Ovary (tissue), 9 donors: ENCODE measurements around the gene TRAF2. TPM values are rescaled to one million over a fixed set of nuclear protein-coding genes. Genes with fewer than 3 reads are reported as not detected.
A peak's percentile ranks its signal among the peaks of the same experiment; 100 is the strongest.
"Not testable (repeated sequence)": the region's sequence is repeated elsewhere in the genome, so short reads cannot be mapped to it uniquely, and the experiment has no call there.

Experiments
- DNase-seq, 5 donors: peaks; one replicate each; pipeline ENCODE4 v3.0.0-alpha.2; 2019 to 2020
- H3K27ac ChIP-seq, 2 donors: fragments of 200-600 bp; one replicate each; pipeline versions ENCODE4 v1.5.1 to v1.8.0; 2019 to 2022
- H3K27me3 ChIP-seq: fragments of 200-600 bp; one replicate; pipeline ENCODE4 v1.8.0; 2022
- H3K36me3 ChIP-seq: fragments of 200-600 bp; sonication (generic); one replicate; pipeline ENCODE4 v1.5.1; 2019
- H3K4me1 ChIP-seq: one replicate; pipeline ENCODE4 v1.8.1; 2013; ENCODE audit warnings: mild to moderate bottlenecking, moderate library complexity; ENCODE audit not compliant: insufficient read depth
- H3K4me3 ChIP-seq: fragments of 200-600 bp; sonication (generic); one replicate; pipeline ENCODE4 v1.5.1; 2017
- H3K9me3 ChIP-seq, 2 donors: fragments of 200-600 bp in 1 of 2; sonication (generic) in 1 of 2; one replicate each; pipeline versions ENCODE4 v1.5.1 to v1.8.1; 2013 to 2019; ENCODE audit warnings: mild to moderate bottlenecking in 1 of 2, moderate library complexity in 1 of 2
- EP300 ChIP-seq: sonication (generic); formaldehyde crosslinking; IDR thresholded peaks from one replicate; pipeline ENCODE4 v1.6.1; 2017; ENCODE audit warnings: antibody characterized with exemption
- POLR2A ChIP-seq: fragments of 450-650 bp; IDR thresholded peaks from one replicate; pipeline ENCODE4 v1.6.1; 2017; ENCODE audit warnings: antibody characterized with exemption, mild to moderate bottlenecking, moderate library complexity
- WGBS, 3 donors: extraction: QIAGEN DNeasy Blood & Tissue Kit in 1 of 3; methylation state at CpG; one replicate each; pipeline versions ENCODE4 v1.1.5 to v1.1.7; 2013 to 2017; 5-methylcytosine and 5-hydroxymethylcytosine counted together
- intact Hi-C, 4 donors: fragments of 100-400 bp; cut with DNase I; formaldehyde crosslinking; loops; one replicate each; pipeline versions ENCODE4 v1.11.0 to v1.15.1; 2022 to 2023
- polyA plus RNA-seq, 2 donors: library from polyadenylated mRNA; stranded (reverse); fragments of 200-250 nt in 1 of 2; fragments of 350-450 nt in 1 of 2; fragmentation: Illumina TruSeq in 1 of 2; extraction: RNeasy Lipid Tissue Mini Kit (QIAGEN cat#74804) in 1 of 2; gene quantifications; one replicate each; pipeline ENCODE4 v1.2.3, GENCODE V29; 2013 to 2014
- total RNA-seq, 7 donors: library from RNA; depleted of rRNA in 2 of 7; stranded (reverse); fragments of >200 nt in 2 of 7; fragmentation: NEBNext Ultra II Directional in 3 of 7; extraction: Animal tissue kit (Norgen Biotek cat#: 25700) in 3 of 7; gene quantifications; one replicate each; pipeline versions ENCODE4 v1.1.0 to v1.2.4, GENCODE V29; 2016 to 2023
- TF ChIP-seq, protein P1 (sequence below), 3 donors: fragments of 450-650 bp in 2 of 3; fragments of 200-600 bp in 1 of 3; IDR thresholded peaks; one replicate each; pipeline versions ENCODE4 v1.5.1 to v1.8.0; 2016 to 2022; ENCODE audit warnings: antibody characterized with exemption in 3 of 3, mild to moderate bottlenecking in 1 of 3
- donor health status: DM: no; HTN: no; CAD: no; lungs with moderate emphysema.
- donor health status: DM: no; HTN: no; CAD: no.
- donor health status: Bipolar disorder and iron deficiency.
- donor health status: DM: yes; HTN: yes; CAD: no.
- donor health status: DM: no; HTN: no; CAD: no.
- donor health status: DM: yes; HTN: yes; CAD: no.

Gene TRAF2
- total and polyA plus RNA-seq, 9 donors: 0.83 to 11.9 (median 9.7) TPM

DNA sequence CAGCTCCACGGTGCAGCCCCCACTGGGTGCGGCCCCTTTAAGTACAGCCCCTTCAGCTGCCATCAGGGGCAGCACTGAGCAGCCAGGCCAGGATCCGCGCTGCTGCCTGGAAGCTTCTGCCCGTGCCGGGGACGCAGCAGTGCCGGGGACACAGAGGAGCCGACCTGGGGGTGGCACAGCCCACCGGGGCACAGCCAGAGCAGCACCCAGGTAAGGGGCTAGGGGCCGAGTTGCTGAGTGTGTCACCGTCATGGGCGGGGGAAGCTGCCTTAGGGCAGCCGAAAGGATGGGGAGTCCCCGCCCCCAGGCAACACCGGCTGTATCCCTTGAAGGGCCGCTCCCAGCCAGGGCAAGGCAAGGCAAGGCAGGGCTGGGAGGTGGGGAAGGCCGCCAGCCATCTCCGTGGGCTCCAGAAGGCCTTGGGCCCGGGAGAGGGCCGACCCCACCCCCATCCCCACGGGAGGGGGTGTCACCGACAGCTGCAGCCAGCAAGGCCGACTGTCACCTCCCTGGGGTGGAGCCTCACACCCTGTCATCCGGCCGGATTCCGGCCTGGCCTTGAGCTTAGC is 43.9 kb upstream of the TRAF2 start, which contains the start of gene AJM1:
Gene AJM1 (plus strand): TSS at position 99 of the 569 bp plus-strand sequence. CDS start 1,937 bp downstream, outside the sequence.
- TF ChIP-seq, protein P1, sequence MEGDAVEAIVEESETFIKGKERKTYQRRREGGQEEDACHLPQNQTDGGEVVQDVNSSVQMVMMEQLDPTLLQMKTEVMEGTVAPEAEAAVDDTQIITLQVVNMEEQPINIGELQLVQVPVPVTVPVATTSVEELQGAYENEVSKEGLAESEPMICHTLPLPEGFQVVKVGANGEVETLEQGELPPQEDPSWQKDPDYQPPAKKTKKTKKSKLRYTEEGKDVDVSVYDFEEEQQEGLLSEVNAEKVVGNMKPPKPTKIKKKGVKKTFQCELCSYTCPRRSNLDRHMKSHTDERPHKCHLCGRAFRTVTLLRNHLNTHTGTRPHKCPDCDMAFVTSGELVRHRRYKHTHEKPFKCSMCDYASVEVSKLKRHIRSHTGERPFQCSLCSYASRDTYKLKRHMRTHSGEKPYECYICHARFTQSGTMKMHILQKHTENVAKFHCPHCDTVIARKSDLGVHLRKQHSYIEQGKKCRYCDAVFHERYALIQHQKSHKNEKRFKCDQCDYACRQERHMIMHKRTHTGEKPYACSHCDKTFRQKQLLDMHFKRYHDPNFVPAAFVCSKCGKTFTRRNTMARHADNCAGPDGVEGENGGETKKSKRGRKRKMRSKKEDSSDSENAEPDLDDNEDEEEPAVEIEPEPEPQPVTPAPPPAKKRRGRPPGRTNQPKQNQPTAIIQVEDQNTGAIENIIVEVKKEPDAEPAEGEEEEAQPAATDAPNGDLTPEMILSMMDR (IDR thresholded peaks at IDR 0.05): peak; percentile 82 to 84 (median 82)
- peak; percentile 9 for TF ChIP-seq POLR2A
- 0 to 1% (median 0%) methylated on average over 17 to 26 of the region's 27 CpGs for WGBS, 3 donors
- not testable (repeated sequence) for H3K9me3 ChIP-seq, H3K27ac ChIP-seq, H3K27me3 ChIP-seq, H3K36me3 ChIP-seq, H3K4me1 ChIP-seq
- DNase-seq: peak; percentile 64 to 83 (median 77)
- H3K4me3 ChIP-seq: peak within 1 kb of the TSS; percentile 31
- intact Hi-C loops: loop anchor here in 1 of 4 donors (10.0 kb wide), 2 partner anchors 48 to 102 kb away; partner anchors contain the start of genes C8G, CCDC183, FBXW5 and TMEM141

DNA sequence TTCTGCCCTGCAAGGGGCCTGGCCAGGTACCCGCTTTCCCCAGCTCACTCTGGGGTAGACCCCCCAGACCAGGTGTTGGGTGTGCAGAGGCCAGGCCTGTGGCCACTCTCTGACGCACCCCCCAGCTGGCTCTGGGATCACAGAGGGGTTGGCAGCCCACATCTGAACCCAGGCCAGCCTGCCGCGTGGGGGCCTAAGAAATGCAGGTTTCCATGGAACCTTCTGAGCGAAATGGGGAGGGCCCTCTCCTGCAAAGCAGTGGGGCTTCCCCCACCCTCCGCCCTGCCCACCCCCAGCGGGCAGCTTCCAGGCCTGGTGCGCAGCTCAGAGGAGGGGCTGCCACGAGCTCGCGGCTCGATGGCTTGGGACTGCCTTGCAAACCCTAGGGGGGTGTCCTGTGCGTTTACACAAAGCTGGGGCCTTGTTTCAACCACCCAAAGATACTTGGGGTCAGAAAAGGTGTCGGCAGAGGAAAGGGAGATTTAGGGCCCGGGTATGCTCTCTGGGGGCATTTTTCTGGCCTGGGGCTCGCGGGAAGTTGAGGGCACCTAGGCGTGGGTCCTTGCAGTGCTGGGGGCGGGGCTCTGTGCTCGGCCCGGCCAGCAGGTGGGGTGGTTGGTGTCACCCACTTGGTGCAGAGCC is 43.0 kb upstream of the TRAF2 start:
- not testable (repeated sequence) for H3K9me3 ChIP-seq, H3K4me3 ChIP-seq, H3K36me3 ChIP-seq, H3K27ac ChIP-seq, DNase-seq
- 7 to 10% (median 8%) methylated on average over 20 to 21 of the region's 21 CpGs for WGBS, 3 donors
- Histone ChIP-seq H3K4me1 (peaks cover 15% of the 10 kb centered on the region), H3K27me3 (peaks cover 14% of the 10 kb centered on the region)
- intact Hi-C loops: loop anchor here in 1 of 4 donors (10.0 kb wide), 2 partner anchors 48 to 102 kb away; partner anchors contain the start of genes C8G, CCDC183, FBXW5 and TMEM141

DNA sequence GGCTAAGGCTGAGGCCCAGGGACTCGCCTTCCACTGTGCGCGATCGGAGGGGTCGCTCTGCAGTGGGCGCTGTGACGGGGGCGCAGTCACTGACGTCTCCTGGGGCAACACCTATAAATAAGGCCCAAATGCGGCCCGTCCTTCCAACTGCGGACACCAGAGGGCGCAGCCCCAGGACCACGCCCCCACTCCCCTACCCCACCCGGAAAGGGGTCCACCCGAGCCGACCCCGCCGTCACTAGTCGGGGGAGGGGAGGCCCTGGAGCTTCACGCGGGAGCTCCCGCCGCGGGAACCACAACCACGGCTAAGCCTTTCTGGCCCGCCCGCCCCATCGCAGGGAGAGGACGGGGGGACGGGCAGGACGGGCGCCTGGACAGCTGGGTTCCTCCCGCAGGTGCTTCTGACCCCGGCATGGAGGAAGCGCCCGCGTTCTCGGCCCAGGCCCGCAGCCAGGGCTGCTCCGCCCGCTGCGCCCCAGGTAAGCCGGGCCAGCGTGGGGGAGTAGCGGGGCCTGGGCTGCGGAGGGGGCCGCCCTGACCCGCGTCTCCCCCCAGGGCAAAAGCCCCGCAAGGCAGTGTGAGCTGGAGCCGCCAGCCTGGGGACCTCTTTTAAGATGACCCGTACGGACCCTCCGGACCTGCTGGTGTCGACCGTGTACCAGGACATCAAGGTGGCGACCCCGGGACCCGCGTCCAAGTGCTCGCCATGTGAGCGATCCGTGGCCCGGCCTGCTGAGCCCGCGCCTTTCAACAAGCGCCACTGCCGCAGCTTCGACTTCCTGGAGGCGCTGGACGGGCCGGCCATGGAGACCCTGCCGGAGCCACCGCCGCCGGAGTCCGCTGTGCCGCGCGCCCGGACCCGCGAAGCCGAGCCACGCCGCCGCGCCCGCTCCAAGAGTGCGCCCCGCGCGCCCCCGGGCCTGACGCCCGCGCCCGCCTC is 42.2 kb upstream of the TRAF2 start:
- Histone ChIP-seq H3K27me3 (peaks cover 14% of the 10 kb centered on the region), H3K4me1 (peaks cover 15% of the 10 kb centered on the region)
- intact Hi-C loops: loop anchor here in 1 of 4 donors (10.0 kb wide), 2 partner anchors 49 to 101 kb away; partner anchors contain the start of genes C8G, CCDC183, FBXW5 and TMEM141
- H3K9me3 ChIP-seq, H3K27ac ChIP-seq, H3K36me3 ChIP-seq, H3K4me3 ChIP-seq: not testable (repeated sequence)
- 2 to 6% (median 5%) methylated on average over 52 to 99 of the region's 99 CpGs for WGBS, 3 donors
- TF ChIP-seq, protein P1 (IDR thresholded peaks at IDR 0.05): peak; percentile 47 to 54 (median 53)
- DNase-seq: peak in 3 of 5 donors; percentile 56 to 75 (median 70)

DNA sequence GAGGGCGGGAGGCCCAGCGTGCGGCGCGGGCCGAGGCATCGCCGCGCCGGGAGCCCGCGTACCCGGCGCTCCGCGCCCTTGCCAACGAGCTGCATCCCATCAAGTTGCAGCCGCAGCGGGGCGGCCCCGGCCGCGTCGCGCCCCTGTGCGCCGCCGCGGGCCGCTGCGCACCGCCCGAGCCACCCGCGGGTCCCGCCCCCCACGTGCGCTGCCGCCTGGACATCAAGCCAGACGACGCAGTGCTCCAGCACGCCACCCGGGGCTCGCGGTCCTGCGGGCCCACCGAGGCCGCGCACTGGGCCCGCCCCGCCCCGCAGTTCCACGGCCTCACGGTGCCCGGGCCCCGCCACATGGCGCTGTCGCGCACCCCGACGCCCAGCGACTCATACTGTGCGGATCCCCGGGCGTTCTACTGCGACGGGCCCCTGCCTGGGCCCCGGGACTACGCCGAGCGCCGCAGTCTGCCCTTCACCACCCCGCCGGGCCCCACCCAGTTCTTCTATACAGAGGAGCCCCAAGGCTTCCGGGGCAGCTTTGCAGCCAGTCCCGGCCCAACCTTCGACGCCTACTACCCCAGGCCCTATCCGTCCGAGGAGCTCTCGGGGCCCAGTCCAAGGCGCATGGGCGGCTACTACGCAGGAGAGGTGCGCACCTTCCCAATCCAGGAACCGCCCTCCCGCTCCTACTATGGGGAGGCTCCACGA is 41.4 kb upstream of the TRAF2 start:
- DNase-seq: no peak
- intact Hi-C loops: loop anchor here in 1 of 4 donors (5.0 to 10.0 kb wide), 3 partner anchors 50 to 187 kb away; partner anchors contain the start of genes C8G, CCDC183, FBXW5 and FUT7
- no peak overlapping the region for H3K27ac ChIP-seq
- peaks cover 14% of the 10 kb centered on the region for H3K27me3 ChIP-seq
- H3K36me3 ChIP-seq: no peaks in the 10 kb centered on the region
- 15 to 55% (median 22%) methylated on average over 45 to 88 of the region's 88 CpGs for WGBS, 3 donors
- H3K9me3 ChIP-seq: no peaks in the 10 kb centered on the region
- H3K4me3 ChIP-seq: no peak overlapping the region
- TF ChIP-seq POLR2A: no peak
- no peak for TF ChIP-seq EP300
- TF ChIP-seq, protein P1 (IDR thresholded peaks at IDR 0.05): no peak
- peaks cover 17% of the 10 kb centered on the region for H3K4me1 ChIP-seq
